HTERT RPE-1 (cell line): ENCODE data around the gene ACTMAP.

ENCODE experiments used
- in situ Hi-C: fragments of 300-500 bp; cut with MboI; formaldehyde crosslinking; loops from 4 replicates; pipeline ENCODE4 v1.14.3; 2020; ENCODE audit warnings: low sequenced_read_pairs

The ACTMAP gene

DNA sequence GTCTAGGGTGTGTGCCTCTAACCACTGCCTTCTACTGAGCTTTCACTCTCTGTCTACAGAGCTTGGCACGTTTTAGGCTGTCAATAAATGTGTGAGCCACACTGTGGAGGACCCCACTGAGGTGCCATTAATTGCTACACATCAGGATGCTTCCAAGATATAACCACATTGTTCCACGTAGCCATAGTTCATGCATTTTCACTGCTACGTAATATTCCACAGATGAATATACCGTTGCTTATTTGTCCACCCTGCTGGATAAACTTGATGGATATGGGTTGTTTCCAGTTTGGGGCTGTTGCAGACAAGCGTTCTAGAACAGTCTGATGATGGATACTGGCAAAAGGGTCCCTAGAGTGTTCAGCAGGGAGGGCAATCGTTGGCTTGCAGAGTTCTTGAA is 48.5 kb downstream of the ACTMAP start:
- in situ Hi-C loops, result no loop called here

DNA sequence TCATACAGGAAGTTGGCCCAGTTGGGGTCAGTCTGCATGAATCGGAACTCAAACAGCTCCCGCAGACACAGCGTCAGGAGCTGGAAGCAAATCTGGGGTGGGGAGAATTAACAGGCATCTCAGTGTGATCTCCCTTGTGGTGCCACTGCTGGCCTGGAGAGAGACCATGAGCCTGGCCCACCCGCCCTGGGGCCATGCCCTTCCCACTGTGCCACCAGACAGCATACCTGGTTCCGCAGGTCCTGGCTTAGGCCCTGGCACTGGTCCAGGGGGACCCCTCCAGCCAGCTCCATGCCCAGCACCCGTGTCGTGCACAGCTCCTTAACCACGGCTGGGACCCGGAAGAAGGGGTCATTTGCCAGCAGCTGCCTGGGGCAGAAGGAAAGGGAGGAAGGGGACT is 50.2 kb downstream of the ACTMAP start:
- in situ Hi-C loops, result no loop called here

DNA sequence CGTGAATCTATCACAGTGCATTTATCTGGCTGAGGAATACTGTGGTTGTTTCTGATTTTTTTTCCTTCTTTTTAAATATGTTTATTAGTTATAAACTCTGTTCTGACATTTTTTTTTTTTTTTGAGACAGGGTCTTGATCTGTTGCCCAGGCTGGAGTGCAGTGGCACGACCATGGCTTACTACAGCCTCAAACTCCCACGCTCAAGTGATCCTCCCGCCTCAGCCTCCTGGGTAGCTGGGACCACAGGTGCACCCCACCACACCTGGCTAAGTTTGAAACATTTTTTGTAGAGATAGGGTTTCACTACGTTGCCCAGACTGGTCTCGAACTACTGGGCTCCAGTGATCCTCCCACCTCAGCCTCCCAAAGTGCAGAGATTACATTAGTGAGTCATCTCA is 53.3 kb downstream of the ACTMAP start:
- in situ Hi-C loops, result no loop called here

DNA sequence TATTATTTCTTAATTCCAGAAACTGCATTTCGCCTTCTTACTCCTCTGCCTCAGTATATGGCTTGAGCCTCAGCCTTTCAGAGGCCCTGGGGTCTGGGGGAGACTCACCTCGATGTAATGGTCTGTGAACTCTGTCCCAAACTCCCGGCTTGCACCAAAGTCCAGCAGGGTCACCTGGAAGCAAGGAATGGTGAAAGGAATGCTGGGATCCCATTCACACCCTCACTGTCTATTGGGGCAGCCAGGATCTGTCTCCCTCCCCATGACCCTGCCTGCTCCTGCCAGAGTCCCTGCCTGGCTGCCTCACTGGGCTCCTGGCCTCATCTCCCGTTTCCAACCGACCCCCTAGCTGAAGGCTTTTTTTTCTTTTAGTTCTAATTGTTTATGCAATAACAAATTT is 54.4 kb downstream of the ACTMAP start:
- in situ Hi-C loops, result no loop called here

DNA sequence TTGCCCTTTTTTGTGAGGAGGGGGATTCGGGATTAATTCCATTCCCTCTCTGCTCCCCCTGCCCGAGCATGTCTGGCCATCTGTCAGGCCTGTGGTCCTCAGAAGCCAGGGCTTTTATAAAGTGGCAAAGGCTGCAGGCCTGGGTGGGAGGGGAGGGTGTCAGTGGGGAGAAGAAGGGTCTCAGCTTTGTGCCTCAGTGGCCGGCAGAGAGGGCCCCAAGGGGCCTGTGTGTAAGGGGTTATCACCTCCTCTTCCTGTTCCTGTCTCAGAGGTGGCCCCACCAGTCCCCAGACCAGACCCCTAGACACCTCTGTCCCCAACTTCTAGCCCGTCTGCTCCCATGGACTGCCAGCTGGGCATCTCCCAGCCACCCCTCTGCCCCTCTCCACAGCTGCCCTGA is 56.4 kb downstream of the ACTMAP start:
- in situ Hi-C loops, result no loop called here

DNA sequence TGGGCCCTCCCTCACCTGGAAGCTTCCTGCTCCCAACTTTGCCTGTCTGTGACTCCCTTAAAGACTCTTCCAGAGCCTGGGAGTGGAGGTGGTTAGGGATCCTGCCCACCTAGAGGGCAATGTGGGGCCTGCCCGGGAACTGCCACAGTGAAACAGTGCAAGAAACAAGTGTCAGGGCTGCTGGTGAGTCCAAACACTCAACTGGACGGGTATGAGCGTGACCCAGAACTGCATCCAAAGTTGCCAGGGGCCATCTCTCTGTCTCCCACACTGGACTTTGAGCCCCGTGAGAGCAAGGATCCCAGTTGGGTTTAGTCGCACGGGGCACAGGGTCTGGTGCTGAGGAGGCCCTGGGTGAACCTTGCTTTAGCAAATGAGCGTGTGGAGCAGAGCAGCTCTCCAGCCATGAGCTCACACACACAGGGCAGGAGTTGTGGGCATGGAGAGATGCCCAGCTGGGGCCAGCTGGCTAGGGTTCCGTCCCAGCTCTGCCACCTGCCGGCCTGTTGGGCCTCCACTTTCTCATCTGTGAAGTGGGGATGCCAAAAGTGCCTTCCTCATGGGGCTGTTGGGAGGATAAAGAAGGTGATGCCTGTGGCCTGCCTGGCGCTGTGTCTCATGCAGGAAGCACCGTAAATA is 57.0 kb downstream of the ACTMAP start:
- in situ Hi-C loops, result no loop called here

DNA sequence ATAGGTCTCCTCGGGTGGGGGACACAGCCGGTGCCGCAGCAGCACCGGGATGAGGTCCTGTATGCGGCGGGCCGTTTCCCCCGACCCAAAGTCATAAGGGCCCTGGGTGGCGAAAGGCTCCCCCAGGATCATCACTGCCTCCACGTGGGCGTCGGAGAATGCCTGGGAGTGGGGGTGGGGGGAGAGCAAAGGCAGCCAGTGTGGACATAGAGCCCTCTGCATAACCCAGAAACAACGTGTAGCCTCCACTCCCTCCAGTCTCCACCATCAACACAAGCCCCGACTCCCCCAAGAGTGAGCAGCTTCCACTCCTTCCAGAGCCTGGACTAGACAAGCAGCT is 58.1 kb downstream of the ACTMAP start:
- in situ Hi-C loops, result no loop called here

DNA sequence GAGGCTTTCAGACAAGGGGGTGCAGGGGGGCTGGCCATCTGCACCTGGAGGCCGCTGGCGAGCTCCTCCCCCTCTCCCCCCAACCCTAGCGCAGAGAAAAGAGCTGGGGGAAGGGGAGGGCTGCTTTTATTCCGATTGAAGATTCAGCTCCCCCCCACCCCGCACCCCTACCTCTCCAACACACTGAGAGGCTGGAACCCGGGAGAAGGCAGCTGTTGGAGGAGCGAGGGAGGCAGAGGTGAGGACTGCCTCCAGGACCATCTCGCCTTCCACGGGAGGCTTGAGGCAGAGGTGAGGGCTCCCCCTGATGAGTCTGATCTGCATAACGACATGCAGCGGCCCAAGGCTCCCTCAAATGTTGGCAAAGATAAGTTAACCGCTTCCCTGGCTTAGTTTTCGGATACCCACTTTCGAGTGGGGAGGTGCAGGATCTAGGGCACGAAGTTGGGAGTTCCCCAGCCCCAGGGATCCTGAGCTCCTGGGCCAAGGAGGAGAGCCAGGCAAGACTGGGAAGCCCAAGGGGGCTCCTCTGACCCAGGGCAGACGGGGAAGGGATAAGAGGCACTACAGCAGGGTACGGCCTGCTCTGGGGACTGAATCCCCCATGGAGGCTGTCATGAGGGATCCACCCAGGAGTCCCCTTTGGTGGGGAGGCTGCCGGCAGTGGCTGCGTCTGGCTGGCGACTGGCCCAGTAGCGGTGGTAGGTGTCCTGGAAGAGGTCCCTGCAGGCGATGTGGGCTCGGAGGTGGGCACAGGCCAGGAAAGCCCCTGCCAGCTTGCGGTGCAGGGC is 58.7 kb downstream of the ACTMAP start:
- in situ Hi-C loops, result no loop called here
